Omental fat pad (tissue), 4 donors: Measurements from ENCODE around the gene BARD1. TPM values are rescaled to one million over a fixed set of nuclear protein-coding genes. Genes with fewer than 3 reads are reported as not detected.

ENCODE experiments used
- ATAC-seq: fragments of 150-250 bp; one replicate; pipeline ENCODE4 v1.9.1; 2016; ENCODE audit warnings: mild to moderate bottlenecking, moderate library complexity; ENCODE audit not compliant: low FRiP score
- DNase-seq: peaks from one replicate; pipeline ENCODE4 v3.0.0-alpha.2; 2019; ENCODE audit warnings: low spot score
- CTCF ChIP-seq, 3 donors: fragments of 450-650 bp; IDR thresholded peaks; one replicate each; pipeline ENCODE4 v1.5.1; 2016 to 2017; ENCODE audit warnings: antibody characterized with exemption in 3 of 3, mild to moderate bottlenecking in 3 of 3, moderate library complexity in 2 of 3
- small RNA-seq: library from RNA; depleted of rRNA; stranded (forward); fragments of <200 nt; gene quantifications from one replicate; pipeline ENCODE3, GENCODE V24; 2016
- total RNA-seq, 4 donors: library from RNA; depleted of rRNA; stranded (reverse); fragments of >200 nt; gene quantifications; one replicate each; pipeline ENCODE4 v1.1.0, GENCODE V29; 2016

BARD1 gene
- total RNA-seq, 4 donors from 2014 or later: 3.3 to 9.6 (median 4.2) TPM

DNA sequence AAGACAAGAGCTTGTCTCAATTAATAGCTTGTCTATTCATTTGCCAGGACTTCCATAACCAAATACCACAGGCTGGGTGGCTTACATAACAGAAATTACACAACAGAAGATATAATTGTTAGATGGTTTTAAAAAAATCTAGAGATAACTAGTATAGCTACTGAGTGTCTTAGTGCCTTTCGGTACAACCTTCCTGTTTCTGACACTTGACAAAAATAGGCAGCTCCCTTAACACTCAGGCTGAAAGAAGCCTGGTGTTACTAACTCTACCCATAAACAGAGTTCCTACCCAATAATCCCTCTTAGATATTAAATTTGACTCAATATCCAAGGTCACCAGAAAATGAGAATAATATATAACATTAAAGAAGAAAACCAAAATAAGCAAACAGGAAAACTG lies 129.7 kb downstream of the BARD1 start:
- DNase-seq (no peak), ATAC-seq (no peak)
- no peak for TF ChIP-seq CTCF (IDR thresholded peaks at IDR 0.05)

GRCh38 chr2:214676421-214677089 lies 132.9 kb downstream of the BARD1 start:
- no peak for DNase-seq
- no peak for ATAC-seq
- TF ChIP-seq CTCF (IDR thresholded peaks at IDR 0.05): no peak

Small RNA genes lying within 50 kb of the gene (small RNA-seq; reads per million reads assigned to genes)
- gene SNORA70I: not detected
